WTC11 (cell line): ENCODE results near the gene FCHSD2. TPM values are rescaled to one million over a fixed set of nuclear protein-coding genes. Genes with fewer than 3 reads are reported as not detected.

Experiments
- ATAC-seq: fragments of 200-7000 bp; cut with Tn5 transposase; 2 replicates; pipeline ENCODE4 v1.10.0; 2021; ENCODE audit warnings: mild to moderate bottlenecking, moderate library complexity
- CTCF ChIA-PET: fragments of 300-600 bp; sonication (Branson Sonifier 250); formaldehyde crosslinking; loops from one replicate; lab custom pipeline; 2021; ENCODE audit warnings: antibody characterized with exemption; lab: Charles Lee
- POLR2A ChIA-PET: fragments of 350-600 bp; sonication (Branson Sonifier 250); formaldehyde crosslinking; loops from one replicate; lab custom pipeline; 2021; ENCODE audit warnings: antibody characterized with exemption; lab: Charles Lee
- DNase-seq: peaks from one replicate; pipeline ENCODE4 v3.0.0; 2021; ENCODE audit warnings: low spot score
- H3K27ac Mint-ChIP-seq: 2 replicates; pipeline ENCODE4 v1.8.0; 2021; ENCODE audit warnings: mixed read lengths
- H3K27me3 Mint-ChIP-seq: 2 replicates; pipeline ENCODE4 v1.8.0; 2021; ENCODE audit warnings: low read depth, mild to moderate bottlenecking, moderate library complexity, mixed read lengths
- H3K36me3 Mint-ChIP-seq: 2 replicates; pipeline ENCODE4 v1.8.0; 2021; ENCODE audit warnings: mixed read lengths
- H3K4me1 Mint-ChIP-seq: 2 replicates; pipeline ENCODE4 v1.8.0; 2022; ENCODE audit warnings: mixed read lengths
- H3K4me3 Mint-ChIP-seq: 2 replicates; pipeline ENCODE4 v1.8.0; 2021; ENCODE audit warnings: mild to moderate bottlenecking, moderate library complexity, mixed read lengths
- H3K9me3 Mint-ChIP-seq: 2 replicates; pipeline ENCODE4 v1.8.0; 2021; ENCODE audit warnings: mixed read lengths
- ARID4B ChIP-seq: sonication (generic); formaldehyde crosslinking; IDR thresholded peaks from 2 replicates; pipeline ENCODE4 v1.8.0; 2023; ENCODE audit warnings: missing genetic modification reagents, mild to moderate bottlenecking, borderline replicate concordance
- E2F4 ChIP-seq: sonication (generic); formaldehyde crosslinking; IDR thresholded peaks from 2 replicates; pipeline ENCODE4 v1.8.1; 2022; ENCODE audit warnings: low read depth, mild to moderate bottlenecking, moderate library complexity, missing genetic modification reagents, borderline replicate concordance
- ELF4 ChIP-seq: sonication (generic); formaldehyde crosslinking; IDR thresholded peaks from 2 replicates; pipeline ENCODE4 v1.8.1; 2022; ENCODE audit warnings: low read depth, mild to moderate bottlenecking, moderate library complexity, missing genetic modification reagents
- EMX1 ChIP-seq: fragments of 250-450 bp; sonication (Bioruptor Pico); IDR thresholded peaks from 2 replicates; pipeline ENCODE4 v1.8.0; 2021; ENCODE audit warnings: mild to moderate bottlenecking
- ERG ChIP-seq: fragments of 250-450 bp; sonication (Bioruptor Pico); IDR thresholded peaks from 2 replicates; pipeline ENCODE4 v1.8.0; 2021; ENCODE audit warnings: mild to moderate bottlenecking
- ETV6 ChIP-seq: sonication (generic); formaldehyde crosslinking; IDR thresholded peaks from 2 replicates; pipeline ENCODE4 v1.8.1; 2022; ENCODE audit warnings: mild to moderate bottlenecking, missing genetic modification reagents
- FOXP1 ChIP-seq: sonication (generic); formaldehyde crosslinking; IDR thresholded peaks from 2 replicates; pipeline ENCODE4 v1.8.0; 2022; ENCODE audit warnings: missing genetic modification reagents, mild to moderate bottlenecking, moderate library complexity, borderline replicate concordance
- HMGA2 ChIP-seq: fragments of 250-450 bp; sonication (Bioruptor Pico); IDR thresholded peaks from 2 replicates; pipeline ENCODE4 v1.4.0; 2021; ENCODE audit warnings: mild to moderate bottlenecking, moderate library complexity
- IRF2 ChIP-seq: sonication (generic); formaldehyde crosslinking; IDR thresholded peaks from 2 replicates; pipeline ENCODE4 v1.8.0; 2022; ENCODE audit warnings: low read depth, missing genetic modification reagents, borderline replicate concordance
- JAZF1 ChIP-seq: fragments of 250-450 bp; sonication (Bioruptor Pico); IDR thresholded peaks from 2 replicates; pipeline ENCODE4 v1.9.0; 2021; ENCODE audit warnings: moderate library complexity, mild to moderate bottlenecking, inconsistent platforms
- JUN ChIP-seq: sonication (generic); formaldehyde crosslinking; IDR thresholded peaks from 2 replicates; pipeline ENCODE4 v1.8.0; 2023; ENCODE audit warnings: mild to moderate bottlenecking, missing genetic modification reagents
- MAX ChIP-seq: sonication (generic); formaldehyde crosslinking; IDR thresholded peaks from 2 replicates; pipeline ENCODE4 v1.8.0; 2022; ENCODE audit warnings: mild to moderate bottlenecking, missing genetic modification reagents
- MXD4 ChIP-seq: fragments of 250-450 bp; sonication (Bioruptor Pico); IDR thresholded peaks from 2 replicates; pipeline ENCODE4 v1.8.0; 2021; ENCODE audit warnings: mild to moderate bottlenecking, moderate library complexity, borderline replicate concordance
- NFATC4 ChIP-seq: fragments of 250-450 bp; sonication (Bioruptor Pico); IDR thresholded peaks from 2 replicates; pipeline ENCODE4 v1.9.0; 2021; ENCODE audit warnings: mild to moderate bottlenecking
- NR2C2 ChIP-seq: sonication (generic); formaldehyde crosslinking; IDR thresholded peaks from 2 replicates; pipeline ENCODE4 v1.8.0; 2022; ENCODE audit warnings: mild to moderate bottlenecking, missing genetic modification reagents
- NR3C1 ChIP-seq: sonication (generic); formaldehyde crosslinking; conservative IDR thresholded peaks from 2 replicates; pipeline ENCODE4 v1.8.1; 2023; ENCODE audit warnings: low read depth, mild to moderate bottlenecking, missing genetic modification reagents
- SP1 ChIP-seq: sonication (generic); formaldehyde crosslinking; conservative IDR thresholded peaks from 2 replicates; pipeline ENCODE4 v1.8.1; 2022; ENCODE audit warnings: missing genetic modification reagents
- TCF7 ChIP-seq: sonication (generic); formaldehyde crosslinking; IDR thresholded peaks from 2 replicates; pipeline ENCODE4 v1.8.0; 2022; ENCODE audit warnings: mild to moderate bottlenecking, low read depth, missing genetic modification reagents, moderate library complexity
- TEAD1 ChIP-seq: sonication (generic); formaldehyde crosslinking; IDR thresholded peaks from 2 replicates; pipeline ENCODE4 v1.8.0; 2022; ENCODE audit warnings: mild to moderate bottlenecking, missing genetic modification reagents
- TEAD4 ChIP-seq: sonication (generic); formaldehyde crosslinking; IDR thresholded peaks from 2 replicates; pipeline ENCODE4 v1.8.0; 2022; ENCODE audit warnings: mild to moderate bottlenecking, missing genetic modification reagents
- USF1 ChIP-seq: sonication (generic); formaldehyde crosslinking; IDR thresholded peaks from 2 replicates; pipeline ENCODE4 v1.8.0; 2022; ENCODE audit warnings: mild to moderate bottlenecking, missing genetic modification reagents
- USF2 ChIP-seq: sonication (generic); formaldehyde crosslinking; IDR thresholded peaks from 2 replicates; pipeline ENCODE4 v1.8.1; 2023; ENCODE audit warnings: mild to moderate bottlenecking, missing genetic modification reagents, moderate library complexity
- ZMAT4 ChIP-seq: fragments of 250-450 bp; sonication (Bioruptor Pico); IDR thresholded peaks from 2 replicates; pipeline ENCODE4 v1.9.0; 2021; ENCODE audit warnings: mild to moderate bottlenecking
- ZNF138 ChIP-seq: sonication (generic); formaldehyde crosslinking; conservative IDR thresholded peaks from 2 replicates; pipeline ENCODE4 v1.8.1; 2022; ENCODE audit warnings: mild to moderate bottlenecking, moderate library complexity, missing genetic modification reagents
- ZNF263 ChIP-seq: sonication (generic); formaldehyde crosslinking; IDR thresholded peaks from 2 replicates; pipeline ENCODE4 v1.8.1; 2022; ENCODE audit warnings: low read depth, mild to moderate bottlenecking, moderate library complexity, missing genetic modification reagents
- ZNF317 ChIP-seq: sonication (generic); formaldehyde crosslinking; IDR thresholded peaks from 2 replicates; pipeline ENCODE4 v1.8.1; 2023; ENCODE audit warnings: low read depth, mild to moderate bottlenecking, moderate library complexity, missing genetic modification reagents, borderline replicate concordance
- ZSCAN18 ChIP-seq: fragments of 250-450 bp; sonication (Bioruptor Pico); IDR thresholded peaks from 2 replicates; pipeline ENCODE4 v2.1.2; 2022; ENCODE audit warnings: mild to moderate bottlenecking, moderate library complexity
- total RNA-seq: library from RNA; stranded (reverse); gene quantifications from 3 replicates; pipeline ENCODE4 v1.2.3, GENCODE V29; 2021

The FCHSD2 gene
- total RNA-seq, 1 experiment from 2014 or later: 10.1 TPM

GRCh38 chr11:72814286-72815109 lies 327.6 kb downstream of the FCHSD2 start, which contains the start of gene ATG16L2:
Gene ATG16L2, plus strand, starts transcription at chr11:72814411. Its CDS starts 35 bp downstream, at chr11:72814446.
- peak; percentile 84 for DNase-seq
- Mint-ChIP-seq H3K27me3 (peaks cover 22% of the 10 kb centered on the region), H3K4me3 (peak within 1 kb of the TSS; percentile 95), H3K4me1 (peaks cover 32% of the 10 kb centered on the region), H3K36me3 (peaks cover 3% of the 10 kb centered on the region; the same call in 1 of the 2 replicates), H3K9me3 (no peaks in the 10 kb centered on the region), H3K27ac (peak within 1 kb of the TSS; percentile 97)
- peak; percentile 80 for ATAC-seq
- POLR2A ChIA-PET: interaction anchor here (0.6 kb wide), 1 partner anchor 85 kb away, joined by 3 read pairs; no protein-coding TSS in a partner anchor
- CTCF ChIA-PET: interaction anchor here (0.7 to 4.0 kb wide), 5 partner anchors 16 to 89 kb away, joined by 3 to 54 read pairs (median 3); partner anchors contain the start of gene STARD10
- TF ChIP-seq ARID4B: no peak; the same call in 1 of the 2 replicates
- TF ChIP-seq ZMAT4 (CRISPR knock-in tag): no peak
- no peak for TF ChIP-seq TEAD4 (CRISPR knock-in tag)
- TF ChIP-seq USF2 (CRISPR knock-in tag): no peak; the same call in 1 of the 2 replicates
- TF ChIP-seq IRF2 (CRISPR knock-in tag): no peak
- no peak for TF ChIP-seq ZNF138 (CRISPR knock-in tag)
- no peak for TF ChIP-seq ERG (CRISPR knock-in tag)
- TF ChIP-seq MAX (CRISPR knock-in tag): no peak; the same call in 1 of the 2 replicates
- no peak for TF ChIP-seq HMGA2 (CRISPR knock-in tag)
- TF ChIP-seq USF1 (CRISPR knock-in tag): no peak
- TF ChIP-seq E2F4 (CRISPR knock-in tag): 0 out of 2 replicates have a peak, but pooled peaks have one; percentile 6
- peak; percentile 75 for TF ChIP-seq SP1 (CRISPR knock-in tag)
- TF ChIP-seq ZSCAN18 (CRISPR knock-in tag): no peak
- no peak for TF ChIP-seq JAZF1 (CRISPR knock-in tag)
- 0 out of 2 replicates have a peak, but pooled peaks have one; percentile 47 for TF ChIP-seq NR2C2 (CRISPR knock-in tag)
- no peak for TF ChIP-seq EMX1 (CRISPR knock-in tag)
- peak; percentile 43; the same call in 1 of the 2 replicates for TF ChIP-seq FOXP1 (CRISPR knock-in tag)
- peak; percentile 17; the same call in 1 of the 2 replicates for TF ChIP-seq JUN (CRISPR knock-in tag)
- peak; percentile 52; the same call in 1 of the 2 replicates for TF ChIP-seq TEAD1 (CRISPR knock-in tag)
- TF ChIP-seq ZNF263 (CRISPR knock-in tag): no peak
- TF ChIP-seq ZNF317: no peak
- TF ChIP-seq MXD4 (CRISPR knock-in tag): no peak
- peak; percentile 86 for TF ChIP-seq ETV6 (CRISPR knock-in tag)
- no peak for TF ChIP-seq NR3C1
- no peak for TF ChIP-seq ELF4 (CRISPR knock-in tag)
- TF ChIP-seq TCF7 (CRISPR knock-in tag): no peak
- no peak for TF ChIP-seq NFATC4
